ENCODE data around the gene LRCH3. TPM values are rescaled to one million over a fixed set of nuclear protein-coding genes. Genes with fewer than 3 reads are reported as not detected.

Gene LRCH3
- total and polyA plus RNA-seq, 9 of the 15 experiments (the other 6 are each of a cell fraction or from before 2014, with no cell fraction given): 4.6 to 75.3 (median 30.3) TPM

DNA sequence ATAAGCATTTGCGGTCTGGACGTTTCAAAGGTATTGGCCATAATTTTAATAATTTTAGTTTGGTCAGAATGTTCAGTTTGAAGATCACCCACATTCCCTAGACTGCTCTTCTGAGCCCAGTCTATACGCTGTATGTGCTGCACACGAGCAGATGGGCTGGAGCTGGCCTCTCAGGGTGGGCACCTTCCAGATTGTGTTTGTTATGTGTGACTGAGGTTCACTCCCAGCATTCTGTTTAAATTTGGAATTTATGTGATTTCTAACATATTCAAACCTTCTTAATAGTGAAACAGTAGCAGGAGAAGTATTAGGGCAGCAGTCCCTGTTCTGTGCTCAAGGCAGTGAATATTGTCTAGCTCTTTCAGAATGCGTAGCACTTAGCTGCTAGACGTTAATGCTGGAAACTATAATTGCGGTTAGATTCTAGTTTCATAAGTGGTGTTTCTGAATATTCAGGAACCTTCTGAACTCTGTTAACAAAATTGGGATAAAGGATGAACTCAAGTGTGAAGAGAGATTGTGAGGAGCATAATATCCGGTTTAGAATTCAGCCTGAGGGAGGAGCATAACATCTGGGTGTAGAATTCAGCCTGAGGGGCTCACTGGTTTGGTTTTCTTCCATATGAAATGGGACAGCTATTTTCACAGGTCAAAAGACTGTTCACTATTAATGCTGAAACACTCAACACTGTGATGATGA, 90.4 kb downstream of the LRCH3 start:
- Histone ChIP-seq H3K4me1 (replicated peaks in 1 of 2; ENCODE audit: control insufficient read depth in 2 of 2, insufficient read depth in 2 of 2, low read length in 2 of 2) (peaks cover 0 to 2% of the 10 kb centered on the region in 2 experiments; a peak in 1 of 5 replicates), H3K27me3 (ENCODE audit: control insufficient read depth in 2 of 2, insufficient read depth in 2 of 2, low read length in 2 of 2) (no peaks in the 10 kb centered on the region), H3K4me2 (ENCODE audit: insufficient read depth, low read length) (no peak overlapping the region), H3K27ac (ENCODE audit: extremely low read depth, low read depth, low read length) (no peak overlapping the region), H3K4me3 (no peak overlapping the region), H4K20me1 (replicated peaks; ENCODE audit: control insufficient read depth, insufficient read depth, low read length) (no peaks in the 10 kb centered on the region), H3K79me2 (ENCODE audit: control insufficient read depth, insufficient read depth, low read length) (no peaks in the 10 kb centered on the region), H3K9me3 (replicated peaks; ENCODE audit: control insufficient read depth, insufficient read depth, low read depth, low read length) (no peaks in the 10 kb centered on the region), H3K9me1 (ENCODE audit: control insufficient read depth, insufficient read depth, low read length) (no peaks in the 10 kb centered on the region), H3K36me3 (ENCODE audit: control insufficient read depth, insufficient read depth, low read length) (peaks cover 33% of the 10 kb centered on the region; the same call in 2 of the 3 replicates), H2AFZ (ENCODE audit: low read depth, low read length) (no peak overlapping the region), H3K9ac (ENCODE audit: insufficient read depth in 1 of 2, low read depth in 2 of 2, low read length in 2 of 2) (no peak overlapping the region)
- in situ Hi-C loops (cut with MboI): no loop called here
- DNase-seq (ENCODE audit: extremely low read depth in 1 of 4, low spot score in 3 of 4) (no peak), FAIRE-seq (no peak), ATAC-seq (no peak)
- no TSS peak for BruUV-seq (replicated peaks)
- 87% methylated on average over 8 of the region's 8 CpGs for WGBS (ENCODE audit: insufficient coverage, low coverage, missing lambda C conversion rate)
- ChIA-PET POLR2A (no interaction called here), CTCF (ENCODE audit: low intra/inter-chr PET ratio) (no interaction called here)
- intact Hi-C loops (cut with micrococcal nuclease): no loop called here
- TF ChIP-seq SAFB2 (IDR thresholded peaks at IDR 0.05; ENCODE audit: borderline replicate concordance, low read depth, low read length, severe bottlenecking) (no peak), PPARD (CRISPR knock-in tag; IDR thresholded peaks at IDR 0.05) (no peak), GATAD2B (IDR thresholded peaks at IDR 0.05; ENCODE audit: borderline replicate concordance) (no peak), MCM5 (IDR thresholded peaks at IDR 0.05; ENCODE audit: low read depth) (no peak), ZNF174 (CRISPR knock-in tag; IDR thresholded peaks at IDR 0.05) (no peak), MCM7 (IDR thresholded peaks at IDR 0.05) (no peak), HDAC6 (IDR thresholded peaks at IDR 0.05; ENCODE audit: low read depth, low read length) (no peak), ZNF445 (CRISPR knock-in tag; IDR thresholded peaks at IDR 0.05; ENCODE audit: low read depth) (no peak), ZNF3 (CRISPR knock-in tag; IDR thresholded peaks at IDR 0.05) (no peak), STAT5A (IDR thresholded peaks at IDR 0.05; ENCODE audit: borderline replicate concordance, low read length) (no peak), ZNF217 (CRISPR knock-in tag; IDR thresholded peaks at IDR 0.05) (no peak), CXXC5 (CRISPR knock-in tag; IDR thresholded peaks at IDR 0.05) (no peak), SMARCB1 (IDR thresholded peaks at IDR 0.05; ENCODE audit: insufficient read length, low read depth) (no peak), ZNF184 (CRISPR knock-in tag; IDR thresholded peaks at IDR 0.05) (no peak), KHSRP (IDR thresholded peaks at IDR 0.05) (no peak), ZNF696 (CRISPR knock-in tag; conservative IDR thresholded peaks at IDR 0.05) (no peak), U2AF2 (optimal IDR thresholded peaks at IDR 0.05; ENCODE audit: low read depth, low read length) (no peak), RFX1 (IDR thresholded peaks at IDR 0.05) (no peak), ZNF717 (CRISPR knock-in tag; IDR thresholded peaks at IDR 0.05) (no peak)
